ENCODE results near the gene COTL1. TPM values are rescaled to one million over a fixed set of nuclear protein-coding genes. Genes with fewer than 3 reads are reported as not detected.
"Not testable (repeated sequence)": the region's sequence is repeated elsewhere in the genome, so short reads cannot be mapped to it uniquely, and the experiment has no call there.

The COTL1 gene
- total and polyA plus RNA-seq, 4 donors = 12.0 to 59.5 (median 23.0) TPM

DNA sequence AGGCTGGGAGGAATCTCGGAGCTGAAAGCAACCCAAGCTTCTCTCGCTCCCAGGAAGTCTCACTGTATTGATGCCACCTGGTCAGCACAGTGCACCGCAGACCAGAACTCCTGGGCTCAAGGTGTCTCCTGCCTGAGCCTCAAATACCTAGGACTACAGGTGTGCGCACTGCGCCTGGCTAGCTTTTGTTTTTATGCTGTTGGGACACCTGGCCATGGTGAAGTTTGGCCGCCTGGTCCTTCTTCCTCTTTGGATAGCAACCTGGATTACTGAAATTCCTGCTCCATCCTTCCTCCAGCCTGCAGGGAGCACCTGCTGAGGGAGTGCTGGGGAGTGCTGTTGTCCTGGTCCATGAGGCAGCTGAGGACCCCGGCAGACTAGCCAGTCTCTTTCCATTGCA lies 56.6 kb downstream of the COTL1 start:
- H3K4me3 ChIP-seq (ENCODE audit: low read depth in 1 of 3, low read length in 3 of 3) = no peak overlapping the region
- no peak overlapping the region for H3K9ac ChIP-seq (ENCODE audit: low read depth in 1 of 2, low read length in 2 of 2)
- DNase-seq (ENCODE audit: low spot score) = no peak
- H3K4me1 ChIP-seq (ENCODE audit: control insufficient read depth in 4 of 4, insufficient read depth in 4 of 4, low read length in 3 of 4) = no peaks in the 10 kb centered on the region
- H3K27me3 ChIP-seq (ENCODE audit: control insufficient read depth in 4 of 4, insufficient read depth in 4 of 4, low read length in 3 of 4) = no peaks in the 10 kb centered on the region
- no peak overlapping the region for H3K27ac ChIP-seq (ENCODE audit: low read depth in 1 of 2, low read length in 2 of 2)
- H3K9me3 ChIP-seq (ENCODE audit: control insufficient read depth in 4 of 4, low read length in 3 of 4) = no peaks in the 10 kb centered on the region
- WGBS = 92% methylated on average over 7 of the region's 7 CpGs
- peaks cover 0 to 3% (median 0%) of the 10 kb centered on the region in 4 donors for H3K36me3 ChIP-seq (ENCODE audit: control insufficient read depth in 4 of 4, insufficient read depth in 3 of 4, low read depth in 1 of 4, low read length in 3 of 4)
- TF ChIP-seq SP1 (IDR thresholded peaks at IDR 0.05) (no peak), FOXA2 (IDR thresholded peaks at IDR 0.05) (no peak), JUND (IDR thresholded peaks at IDR 0.05) (no peak), RAD21 (IDR thresholded peaks at IDR 0.05) (no peak), NR2F2 (IDR thresholded peaks at IDR 0.05) (no peak), EGR1 (IDR thresholded peaks at IDR 0.05; ENCODE audit: low read depth in 2 of 2) (no peak), RXRA (IDR thresholded peaks at IDR 0.05) (no peak), HNF4G (IDR thresholded peaks at IDR 0.05) (no peak)

DNA sequence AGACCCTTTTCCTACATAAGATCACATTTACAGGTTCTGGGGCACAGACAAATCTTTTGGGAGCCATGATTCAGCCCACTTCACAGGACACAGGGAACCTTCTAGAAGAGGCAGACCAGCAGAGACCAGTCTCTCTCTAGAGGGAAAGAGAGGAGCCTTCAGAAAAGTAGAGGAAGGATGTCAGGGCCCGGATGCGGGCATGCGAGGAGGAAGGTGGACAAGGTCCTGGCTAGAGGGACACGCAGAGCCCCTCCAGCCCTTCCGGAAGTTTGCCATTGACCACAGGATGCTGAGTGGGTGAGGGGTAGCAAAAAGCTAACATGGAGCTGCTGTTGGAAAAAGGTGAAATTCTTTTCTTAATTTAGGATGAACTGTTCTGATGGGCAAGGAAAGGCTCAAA lies 57.6 kb downstream of the COTL1 start:
- H3K36me3 ChIP-seq (ENCODE audit: control insufficient read depth in 4 of 4, insufficient read depth in 3 of 4, low read depth in 1 of 4, low read length in 3 of 4) = no peaks in the 10 kb centered on the region
- no peaks in the 10 kb centered on the region for H3K9me3 ChIP-seq (ENCODE audit: control insufficient read depth in 4 of 4, low read length in 3 of 4)
- DNase-seq (ENCODE audit: low spot score) = no peak
- WGBS = 84% methylated on average over 5 of the region's 5 CpGs
- H3K4me1 ChIP-seq (ENCODE audit: control insufficient read depth in 4 of 4, insufficient read depth in 4 of 4, low read length in 3 of 4) = no peaks in the 10 kb centered on the region
- H3K4me3 ChIP-seq (ENCODE audit: low read depth in 1 of 3, low read length in 3 of 3) = no peak overlapping the region
- TF ChIP-seq YY1 (IDR thresholded peaks at IDR 0.05) (no peak), NR2F2 (IDR thresholded peaks at IDR 0.05) (no peak), TAF1 (conservative IDR thresholded peaks at IDR 0.05) (no peak), GABPA (IDR thresholded peaks at IDR 0.05 in 1 of 2, conservative IDR thresholded peaks at IDR 0.05 in 1 of 2) (no peak), FOXA2 (IDR thresholded peaks at IDR 0.05) (no peak), RXRA (IDR thresholded peaks at IDR 0.05) (no peak)
- TF ChIP-seq, protein P1, sequence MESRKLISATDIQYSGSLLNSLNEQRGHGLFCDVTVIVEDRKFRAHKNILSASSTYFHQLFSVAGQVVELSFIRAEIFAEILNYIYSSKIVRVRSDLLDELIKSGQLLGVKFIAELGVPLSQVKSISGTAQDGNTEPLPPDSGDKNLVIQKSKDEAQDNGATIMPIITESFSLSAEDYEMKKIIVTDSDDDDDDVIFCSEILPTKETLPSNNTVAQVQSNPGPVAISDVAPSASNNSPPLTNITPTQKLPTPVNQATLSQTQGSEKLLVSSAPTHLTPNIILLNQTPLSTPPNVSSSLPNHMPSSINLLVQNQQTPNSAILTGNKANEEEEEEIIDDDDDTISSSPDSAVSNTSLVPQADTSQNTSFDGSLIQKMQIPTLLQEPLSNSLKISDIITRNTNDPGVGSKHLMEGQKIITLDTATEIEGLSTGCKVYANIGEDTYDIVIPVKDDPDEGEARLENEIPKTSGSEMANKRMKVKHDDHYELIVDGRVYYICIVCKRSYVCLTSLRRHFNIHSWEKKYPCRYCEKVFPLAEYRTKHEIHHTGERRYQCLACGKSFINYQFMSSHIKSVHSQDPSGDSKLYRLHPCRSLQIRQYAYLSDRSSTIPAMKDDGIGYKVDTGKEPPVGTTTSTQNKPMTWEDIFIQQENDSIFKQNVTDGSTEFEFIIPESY (IDR thresholded peaks at IDR 0.05) = no peak
- TF ChIP-seq, protein P2, sequence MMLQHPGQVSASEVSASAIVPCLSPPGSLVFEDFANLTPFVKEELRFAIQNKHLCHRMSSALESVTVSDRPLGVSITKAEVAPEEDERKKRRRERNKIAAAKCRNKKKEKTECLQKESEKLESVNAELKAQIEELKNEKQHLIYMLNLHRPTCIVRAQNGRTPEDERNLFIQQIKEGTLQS (IDR thresholded peaks at IDR 0.05) = no peak
- peaks cover 0 to 5% (median 0%) of the 10 kb centered on the region in 4 donors for H3K27me3 ChIP-seq (ENCODE audit: control insufficient read depth in 4 of 4, insufficient read depth in 4 of 4, low read length in 3 of 4)
- H3K9ac ChIP-seq (ENCODE audit: low read depth in 1 of 2, low read length in 2 of 2) = no peak overlapping the region
- no peak overlapping the region for H3K27ac ChIP-seq (ENCODE audit: low read depth in 1 of 2, low read length in 2 of 2)

DNA sequence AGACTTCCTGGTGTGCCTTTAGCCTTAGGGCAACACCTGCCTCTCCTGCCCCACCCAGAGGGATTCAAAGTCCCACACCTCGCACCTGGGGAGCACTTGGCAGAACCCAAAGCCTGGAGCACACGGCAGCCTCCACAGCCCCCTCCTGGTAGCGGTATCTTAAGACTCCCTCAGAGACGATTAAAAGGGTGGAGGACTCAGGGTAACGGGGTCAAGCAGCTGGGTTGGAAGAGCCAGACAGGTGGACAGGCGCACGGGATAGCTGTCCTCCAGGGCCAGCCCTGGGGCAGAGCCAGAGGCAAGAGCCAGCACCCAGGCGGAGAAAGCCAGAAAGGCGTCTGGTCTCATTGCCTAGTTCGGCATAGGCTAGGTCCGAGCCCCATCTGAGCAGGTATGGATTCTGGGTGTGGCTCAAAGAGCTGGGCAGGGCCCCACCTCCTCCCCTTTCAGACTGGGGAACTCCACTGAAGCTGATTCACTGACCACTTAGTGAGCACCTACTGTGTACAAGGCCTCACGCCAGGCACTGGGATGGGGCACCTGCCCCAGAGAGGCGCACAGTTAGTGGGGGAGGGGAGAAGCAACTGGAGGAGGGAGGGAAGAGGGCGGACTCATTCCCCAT lies 58.5 kb downstream of the COTL1 start:
- WGBS = 78% methylated on average over 14 of the region's 14 CpGs
- TF ChIP-seq, protein P3, sequence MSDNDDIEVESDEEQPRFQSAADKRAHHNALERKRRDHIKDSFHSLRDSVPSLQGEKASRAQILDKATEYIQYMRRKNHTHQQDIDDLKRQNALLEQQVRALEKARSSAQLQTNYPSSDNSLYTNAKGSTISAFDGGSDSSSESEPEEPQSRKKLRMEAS (IDR thresholded peaks at IDR 0.05) = no peak
- TF ChIP-seq, protein P4, sequence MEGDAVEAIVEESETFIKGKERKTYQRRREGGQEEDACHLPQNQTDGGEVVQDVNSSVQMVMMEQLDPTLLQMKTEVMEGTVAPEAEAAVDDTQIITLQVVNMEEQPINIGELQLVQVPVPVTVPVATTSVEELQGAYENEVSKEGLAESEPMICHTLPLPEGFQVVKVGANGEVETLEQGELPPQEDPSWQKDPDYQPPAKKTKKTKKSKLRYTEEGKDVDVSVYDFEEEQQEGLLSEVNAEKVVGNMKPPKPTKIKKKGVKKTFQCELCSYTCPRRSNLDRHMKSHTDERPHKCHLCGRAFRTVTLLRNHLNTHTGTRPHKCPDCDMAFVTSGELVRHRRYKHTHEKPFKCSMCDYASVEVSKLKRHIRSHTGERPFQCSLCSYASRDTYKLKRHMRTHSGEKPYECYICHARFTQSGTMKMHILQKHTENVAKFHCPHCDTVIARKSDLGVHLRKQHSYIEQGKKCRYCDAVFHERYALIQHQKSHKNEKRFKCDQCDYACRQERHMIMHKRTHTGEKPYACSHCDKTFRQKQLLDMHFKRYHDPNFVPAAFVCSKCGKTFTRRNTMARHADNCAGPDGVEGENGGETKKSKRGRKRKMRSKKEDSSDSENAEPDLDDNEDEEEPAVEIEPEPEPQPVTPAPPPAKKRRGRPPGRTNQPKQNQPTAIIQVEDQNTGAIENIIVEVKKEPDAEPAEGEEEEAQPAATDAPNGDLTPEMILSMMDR (IDR thresholded peaks at IDR 0.05; ENCODE audit: low read depth, low read length, missing input control) = no peak
- TF ChIP-seq, protein P1 (IDR thresholded peaks at IDR 0.05) = no peak
- TF ChIP-seq, protein P2 (IDR thresholded peaks at IDR 0.05) = no peak
- no peak for TF ChIP-seq YY1 (IDR thresholded peaks at IDR 0.05)
- Histone ChIP-seq H3K4me1 (ENCODE audit: control insufficient read depth in 4 of 4, insufficient read depth in 4 of 4, low read length in 3 of 4) (no peaks in the 10 kb centered on the region), H3K36me3 (ENCODE audit: control insufficient read depth in 4 of 4, insufficient read depth in 3 of 4, low read depth in 1 of 4, low read length in 3 of 4) (no peaks in the 10 kb centered on the region), H3K27ac (ENCODE audit: low read depth in 1 of 2, low read length in 2 of 2) (no peak overlapping the region), H3K9ac (ENCODE audit: low read depth in 1 of 2, low read length in 2 of 2) (no peak overlapping the region), H3K27me3 (ENCODE audit: control insufficient read depth in 4 of 4, insufficient read depth in 4 of 4, low read length in 3 of 4) (peaks cover 0 to 5% (median 0%) of the 10 kb centered on the region in 4 donors), H3K4me3 (ENCODE audit: low read depth in 1 of 3, low read length in 3 of 3) (no peak overlapping the region), H3K9me3 (ENCODE audit: control insufficient read depth in 4 of 4, low read length in 3 of 4) (no peaks in the 10 kb centered on the region)
- DNase-seq (ENCODE audit: low spot score) = no peak

DNA sequence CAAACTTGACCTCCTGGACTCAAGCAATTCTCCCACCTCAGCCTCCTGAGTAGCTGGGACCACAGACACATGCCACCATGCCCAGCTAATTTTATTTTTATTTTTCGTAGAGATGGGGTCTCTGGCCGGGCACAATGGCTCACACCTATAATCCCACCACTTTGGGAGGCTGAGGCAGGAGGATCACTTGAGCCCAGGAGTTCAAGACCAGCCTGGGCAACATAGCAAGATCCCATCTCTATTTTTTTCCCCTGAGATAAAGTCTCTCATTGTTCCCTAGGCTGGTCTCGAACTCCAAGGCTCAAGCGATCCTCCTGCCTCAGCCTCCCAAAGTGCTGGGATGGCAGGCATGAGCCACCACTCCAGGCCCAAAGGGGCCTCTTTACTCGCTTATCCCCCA lies 59.0 kb downstream of the COTL1 start:
- not testable (repeated sequence) for H3K4me1 ChIP-seq (ENCODE audit: control insufficient read depth in 4 of 4, insufficient read depth in 4 of 4, low read length in 3 of 4); H3K9ac ChIP-seq (ENCODE audit: low read depth in 1 of 2, low read length in 2 of 2); H3K27ac ChIP-seq (ENCODE audit: low read depth in 1 of 2, low read length in 2 of 2); DNase-seq (ENCODE audit: low spot score); H3K36me3 ChIP-seq (ENCODE audit: control insufficient read depth in 4 of 4, insufficient read depth in 3 of 4, low read depth in 1 of 4, low read length in 3 of 4); H3K4me3 ChIP-seq (ENCODE audit: low read depth in 1 of 3, low read length in 3 of 3); H3K27me3 ChIP-seq (ENCODE audit: control insufficient read depth in 4 of 4, insufficient read depth in 4 of 4, low read length in 3 of 4); H3K9me3 ChIP-seq (ENCODE audit: control insufficient read depth in 4 of 4, low read length in 3 of 4)
- WGBS = 75% methylated on average over 5 of the region's 5 CpGs

All from liver (tissue), 9 donors.